GM18858 (cell line): ENCODE results near the gene GLYR1.

ENCODE experiments used
- ATAC-seq: cut with Tn5 transposase; IDR thresholded peaks from one replicate; pipeline ENCODE4 v1.9.1; 2021; ENCODE audit not compliant: unreplicated experiment

The GLYR1 gene

DNA sequence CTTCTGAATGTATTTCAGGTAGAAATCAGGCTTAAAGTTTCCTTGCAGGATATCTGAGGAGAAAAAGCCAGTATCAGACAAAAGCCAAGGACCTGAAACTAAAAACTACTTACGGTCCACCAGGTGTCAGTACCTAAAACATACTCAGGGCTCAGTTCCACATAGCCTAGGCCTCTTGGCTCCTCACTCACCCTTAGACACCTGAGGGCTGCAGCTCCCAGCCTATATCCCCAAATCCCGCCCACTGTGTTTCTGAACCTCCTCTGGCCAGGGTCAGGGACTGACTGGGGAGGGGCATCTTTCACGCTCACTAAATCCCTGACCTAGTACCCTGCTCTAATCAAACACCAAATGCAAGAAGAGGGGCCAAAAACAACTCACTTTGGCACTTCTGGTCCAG, 35.8 kb downstream of the GLYR1 start:
- no peak for ATAC-seq

- no peak for ATAC-seq
Observed at GRCh38 chr16:4806280-4806679, 40.8 kb downstream of the GLYR1 start.

- ATAC-seq = no peak
Observed at GRCh38 chr16:4805231-4805630, 41.9 kb downstream of the GLYR1 start.

- ATAC-seq = no peak
Observed at GRCh38 chr16:4803898-4804762, 43.0 kb downstream of the GLYR1 start.

DNA sequence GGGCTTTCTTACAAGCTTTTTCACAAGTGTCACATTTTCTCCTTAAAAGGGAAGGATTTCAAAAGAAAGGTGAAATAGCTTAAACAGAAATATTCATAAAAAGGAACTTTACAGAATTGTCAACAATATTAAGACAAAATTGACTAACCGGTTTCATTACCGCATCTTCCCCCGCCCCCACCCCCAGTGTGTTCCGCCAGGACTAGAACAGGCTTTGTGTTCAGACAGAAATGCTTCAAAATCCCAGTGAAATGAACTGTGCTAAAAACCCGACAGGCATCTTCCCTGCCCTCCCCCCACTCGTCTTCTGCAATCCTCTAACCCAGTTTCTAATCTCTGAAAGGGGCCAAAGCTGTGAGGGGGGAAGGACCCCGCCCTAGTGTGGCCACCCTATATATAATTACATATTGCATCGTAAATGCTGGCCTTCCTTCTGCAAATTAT, 43.7 kb downstream of the GLYR1 start:
- ATAC-seq = no peak

GRCh38 chr16:4802659-4803287, 44.3 kb downstream of the GLYR1 start:
- peak; percentile 89 for ATAC-seq

DNA sequence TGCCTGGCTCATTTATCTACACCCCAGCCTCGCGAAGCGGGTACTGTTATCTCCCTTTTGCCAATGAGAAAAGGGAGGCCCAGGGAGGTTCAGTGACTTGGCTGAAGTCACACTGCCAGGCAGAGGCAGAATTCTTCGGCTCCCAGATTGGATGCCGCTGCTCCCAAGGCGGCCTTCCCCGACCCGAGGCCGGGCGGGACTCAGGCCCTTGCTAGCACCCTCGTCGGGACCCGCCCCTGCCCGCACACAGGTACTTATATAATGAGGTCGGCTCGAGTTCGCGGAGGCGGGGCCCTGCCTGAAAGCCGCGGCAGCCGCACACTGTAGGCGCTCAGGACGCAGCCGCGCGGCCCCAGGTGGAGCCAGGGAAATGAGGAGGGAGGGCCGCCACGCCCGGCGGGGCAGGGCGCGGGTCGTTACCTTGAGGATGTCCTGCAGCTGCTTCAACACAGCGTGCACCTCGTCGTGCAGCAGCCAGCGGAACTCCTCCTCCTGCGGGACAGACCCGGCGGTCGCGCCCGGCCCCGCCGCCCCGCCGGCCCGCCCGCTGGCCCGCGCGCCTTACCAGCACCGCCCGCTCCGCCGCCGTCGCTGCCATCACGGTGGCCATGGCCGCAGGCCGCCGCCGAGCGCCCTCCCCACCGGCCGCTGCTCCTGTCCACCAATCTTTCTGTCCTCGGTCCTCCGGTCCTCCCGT, 45.0 kb downstream of the GLYR1 start, which contains the start of gene ROGDI:
ROGDI (minus strand) TSS at position 672 of the 697 bp plus-strand sequence; CDS start at position 610, 62 bp downstream.
- ATAC-seq = peak; percentile 43

GRCh38 chr16:4801051-4801961, 45.8 kb downstream of the GLYR1 start:
- no peak for ATAC-seq

- ATAC-seq = no peak
Observed at GRCh38 chr16:4800290-4801041, 46.6 kb downstream of the GLYR1 start.

DNA sequence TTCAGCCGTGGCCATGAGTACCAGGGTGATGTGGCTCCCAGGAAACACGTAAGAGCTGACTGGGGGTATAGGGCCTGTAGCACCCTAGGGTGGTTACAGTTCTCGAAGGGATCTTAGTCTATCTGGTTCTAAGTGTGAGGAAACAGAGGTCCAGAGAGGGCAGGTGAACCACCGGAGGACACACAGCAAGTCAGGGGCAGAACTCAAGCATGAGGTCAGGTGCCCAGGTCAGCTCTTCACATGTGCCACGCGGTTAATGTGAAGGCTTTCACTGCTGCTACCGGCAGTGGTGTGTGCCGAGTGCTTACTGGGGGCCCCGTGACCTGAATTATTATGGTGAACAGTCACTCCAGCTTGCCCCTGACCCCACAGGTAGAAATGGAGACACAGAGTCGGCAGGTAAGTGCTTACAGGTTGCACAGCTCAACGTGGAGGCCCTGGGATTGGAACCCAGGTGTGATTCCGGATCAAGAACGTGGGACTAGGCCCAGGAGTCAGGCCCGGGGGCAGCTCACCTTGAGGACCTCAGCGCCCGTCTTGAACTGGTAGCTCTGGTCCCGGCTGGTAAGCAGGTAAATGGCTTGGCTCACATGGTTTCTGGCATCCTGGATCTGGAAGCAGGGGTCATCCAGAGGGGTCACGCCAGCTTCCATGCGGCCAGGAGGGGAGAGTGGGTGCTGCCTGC, 47.8 kb downstream of the GLYR1 start:
- no peak for ATAC-seq

- ATAC-seq = no peak
Observed at GRCh38 chr16:4798456-4798855, 48.6 kb downstream of the GLYR1 start.

DNA sequence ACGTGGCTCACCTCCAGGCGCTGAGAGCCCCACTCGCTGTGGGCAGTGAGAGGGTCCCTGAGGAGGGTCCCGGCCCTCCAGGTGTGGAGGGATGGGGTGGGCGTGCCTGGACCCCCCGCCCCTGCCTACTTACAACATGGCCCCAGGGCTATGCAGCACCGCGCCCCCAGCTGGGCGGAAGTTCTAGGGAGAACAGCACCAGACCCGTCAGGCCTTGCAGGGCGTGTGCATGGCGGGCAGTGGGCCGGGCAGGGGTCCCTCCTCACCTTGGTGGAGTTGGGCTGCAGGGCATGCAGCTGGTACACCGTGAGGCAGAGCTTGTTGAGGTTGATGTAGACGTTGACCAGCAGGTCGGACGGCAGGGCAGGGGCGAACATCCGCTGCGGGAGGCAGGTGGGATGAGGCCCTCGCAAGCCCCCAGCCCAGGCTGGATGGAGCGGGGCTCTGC, 49.3 kb downstream of the GLYR1 start:
- no peak for ATAC-seq

DNA sequence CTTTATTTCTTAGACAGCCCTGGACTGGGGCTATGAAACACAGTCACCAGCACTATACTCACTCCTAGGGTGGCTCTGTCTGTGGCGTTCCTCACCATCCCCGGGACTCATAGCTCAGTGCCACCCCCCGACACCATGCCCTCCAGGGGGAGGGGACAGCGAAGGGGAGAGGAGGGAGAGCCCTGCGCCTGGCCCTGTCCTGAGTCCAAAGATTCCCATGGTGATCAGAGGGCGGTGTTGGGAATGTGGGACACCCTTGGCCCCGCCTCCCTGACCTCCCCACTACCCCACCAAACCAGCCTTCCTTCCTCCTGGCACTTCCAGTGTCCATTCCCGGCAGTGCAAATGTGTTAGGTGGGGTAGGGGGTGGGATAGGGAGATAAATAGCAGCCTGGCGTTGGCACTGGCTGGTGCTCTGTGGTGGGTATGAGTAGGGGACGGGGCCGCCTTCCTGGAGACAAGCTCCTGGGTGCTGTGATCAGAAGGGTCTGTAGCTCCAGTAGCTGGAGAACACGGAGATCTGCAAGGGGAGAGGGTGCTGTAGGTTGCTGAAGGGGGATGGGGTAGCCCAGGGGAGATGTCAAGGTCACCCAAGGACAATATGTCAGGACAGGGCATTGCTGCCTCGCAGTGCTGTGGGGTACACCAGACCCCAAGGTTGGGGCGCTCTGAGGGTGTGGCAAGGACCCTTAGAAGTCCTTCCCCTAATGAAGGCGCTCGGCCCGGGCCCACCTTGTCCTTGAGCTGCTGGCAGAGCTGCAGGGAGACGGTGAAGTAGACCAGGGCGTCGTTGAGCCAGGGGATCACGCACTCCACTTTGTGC, 49.9 kb downstream of the GLYR1 start:
- no peak for ATAC-seq

DNA sequence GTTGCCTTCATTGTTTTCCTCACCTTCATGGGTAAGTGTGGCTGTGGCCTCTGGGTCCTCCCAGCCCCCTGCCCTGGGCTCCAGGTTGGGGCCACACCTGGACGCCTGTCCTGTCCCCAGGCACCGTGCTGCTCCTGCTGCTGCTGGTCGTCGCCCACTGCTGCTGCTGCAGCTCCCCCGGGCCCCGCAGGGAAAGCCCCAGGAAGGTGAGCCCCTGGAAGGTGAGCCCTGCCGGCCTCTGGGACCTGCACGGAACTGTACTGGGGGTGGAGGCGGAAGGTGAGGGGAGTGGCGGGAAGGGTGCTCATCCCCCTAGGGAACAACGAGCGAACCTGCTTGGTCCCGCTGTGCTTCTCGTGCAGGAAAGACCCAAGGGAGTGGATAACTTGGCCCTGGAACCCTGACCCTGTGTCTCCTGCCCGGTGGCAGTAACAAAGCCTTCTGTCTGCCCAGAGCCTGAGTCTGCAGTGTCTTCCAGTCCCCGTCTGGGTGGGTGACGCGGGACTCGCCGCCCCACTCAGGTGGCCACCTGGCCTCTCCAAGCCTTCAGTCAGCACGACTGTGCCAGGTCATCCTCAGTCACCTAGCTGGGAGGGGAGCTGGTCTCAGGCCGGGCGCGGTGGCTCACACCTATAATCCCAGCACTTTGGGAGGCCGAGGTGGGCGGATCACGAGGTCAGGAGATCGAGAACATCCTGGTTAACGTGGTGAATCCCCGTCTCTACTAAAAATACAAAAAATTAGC, 51.1 kb downstream of the GLYR1 start:
- no peak for ATAC-seq

DNA sequence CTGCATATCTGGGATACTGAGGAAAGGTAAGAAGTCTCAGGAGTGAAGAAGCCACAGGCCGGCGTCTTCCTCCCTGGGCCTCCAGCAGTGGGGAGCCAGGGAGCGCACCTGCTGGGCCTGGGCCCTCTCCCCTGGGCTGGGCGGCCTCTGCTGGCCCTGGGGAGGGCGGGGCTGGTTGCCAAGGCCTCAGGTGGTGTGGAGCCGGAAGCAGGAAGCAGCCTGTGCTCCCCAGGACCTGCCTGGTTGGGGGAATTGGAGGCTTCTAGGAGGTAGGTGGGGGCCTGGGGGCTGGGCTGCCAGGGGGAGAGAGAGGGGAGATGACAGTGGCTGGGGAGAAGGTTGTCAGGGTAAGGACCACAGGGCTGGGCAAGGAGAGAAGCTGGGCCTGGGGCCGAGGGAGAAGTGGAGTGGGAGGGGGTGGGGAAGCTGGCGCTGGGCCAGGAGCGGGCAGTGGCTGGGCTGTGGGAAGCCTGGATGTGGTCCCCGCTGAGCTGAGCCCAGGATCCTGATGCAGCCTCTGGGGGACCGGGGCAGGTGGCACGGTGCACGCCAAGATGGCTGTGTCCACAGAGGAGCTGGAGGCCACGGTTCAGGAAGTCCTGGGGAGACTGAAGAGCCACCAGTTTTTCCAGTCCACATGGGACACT, 51.8 kb downstream of the GLYR1 start, which contains the start of gene SMIM22:
SMIM22 (plus strand) TSS at position 189 of the 647 bp plus-strand sequence; CDS start at position 555, 366 bp downstream.
- no peak for ATAC-seq

GRCh38 chr16:4792951-4793513, 54.1 kb downstream of the GLYR1 start:
- no peak for ATAC-seq

GRCh38 chr16:4790871-4791270, 56.2 kb downstream of the GLYR1 start:
- ATAC-seq = no peak
